IPS DF 6.9 (cell line): ENCODE measurements around the gene UBE2O.
"Not testable (repeated sequence)": the region's sequence is repeated elsewhere in the genome, so short reads cannot be mapped to it uniquely, and the experiment has no call there.

ENCODE experiments used
- DNase-seq: peaks from one replicate; pipeline ENCODE4 v3.0.0-alpha.2; 2013; ENCODE audit warnings: low read depth, low spot score
- H3K27ac ChIP-seq: one replicate; pipeline ENCODE4 v1.5.1; 2013; ENCODE audit warnings: low read length, control low read depth
- H3K27me3 ChIP-seq: 2 replicates; pipeline ENCODE4 v1.6.1; 2013; ENCODE audit warnings: mild to moderate bottlenecking, low read length; ENCODE audit not compliant: control insufficient read depth, insufficient read depth
- H3K36me3 ChIP-seq: 2 replicates; pipeline ENCODE4 v1.6.1; 2013; ENCODE audit warnings: low read length; ENCODE audit not compliant: control insufficient read depth, insufficient read depth
- H3K4me1 ChIP-seq: 2 replicates; pipeline ENCODE4 v1.6.1; 2013; ENCODE audit warnings: low read length; ENCODE audit not compliant: control insufficient read depth, insufficient read depth
- H3K4me3 ChIP-seq: 2 replicates; pipeline ENCODE4 v1.5.1; 2013; ENCODE audit warnings: mild to moderate bottlenecking, low read length
- H3K9me3 ChIP-seq: 2 replicates; pipeline ENCODE4 v1.6.1; 2013; ENCODE audit warnings: low read length, inconsistent platforms; ENCODE audit not compliant: control insufficient read depth, insufficient read depth
- WGBS: extraction: QIAGEN DNeasy Blood & Tissue Kit; methylation state at CpG from one replicate; pipeline ENCODE4 v1.1.7; 2013; ENCODE audit warnings: mixed read lengths, missing lambda C conversion rate; ENCODE audit not compliant: insufficient read length, insufficient coverage; 5-methylcytosine and 5-hydroxymethylcytosine counted together

UBE2O gene

GRCh38 chr17:76354747-76355310 lies 98.1 kb downstream of the UBE2O start:
- H3K4me1 ChIP-seq, result peaks cover 1% of the 10 kb centered on the region; the same call in 1 of the 2 replicates
- no peak overlapping the region for H3K4me3 ChIP-seq
- H3K27ac ChIP-seq, result no peak overlapping the region
- H3K9me3 ChIP-seq, result no peaks in the 10 kb centered on the region
- no CpG with 5 or more reads among the region's 13 CpGs for whole genome bisulfite sequencing
- H3K27me3 ChIP-seq, result no peaks in the 10 kb centered on the region
- DNase-seq, result no peak
- no peaks in the 10 kb centered on the region for H3K36me3 ChIP-seq

- H3K9me3 ChIP-seq, result no peaks in the 10 kb centered on the region
- WGBS, result no CpG with 5 or more reads among the region's 18 CpGs
- H3K4me1 ChIP-seq, result peaks cover 1% of the 10 kb centered on the region; the same call in 1 of the 2 replicates
- no peaks in the 10 kb centered on the region for H3K27me3 ChIP-seq
- H3K27ac ChIP-seq, result no peak overlapping the region
- H3K4me3 ChIP-seq, result peak overlapping the region; percentile 93; the same call in 1 of the 2 replicates
- no peaks in the 10 kb centered on the region for H3K36me3 ChIP-seq
- no peak for DNase-seq
Observed at GRCh38 chr17:76354317-76354729, 98.6 kb downstream of the UBE2O start.

GRCh38 chr17:76353599-76354316 lies 99.2 kb downstream of the UBE2O start, which contains the start of gene PRPSAP1:
PRPSAP1 (minus strand) TSS chr17:76353916; CDS start chr17:76353703, 213 bp downstream.
- H3K4me3 ChIP-seq, result peak within 1 kb of the TSS; percentile 93
- DNase-seq, result peak; percentile 82
- no peak within 1 kb of the TSS for H3K27ac ChIP-seq
- H3K4me1 ChIP-seq, result peaks cover 1% of the 10 kb centered on the region; the same call in 1 of the 2 replicates
- H3K9me3 ChIP-seq, result no peaks in the 10 kb centered on the region
- no CpG with 5 or more reads among the region's 75 CpGs for WGBS
- no peaks in the 10 kb centered on the region for H3K27me3 ChIP-seq
- no peaks in the 10 kb centered on the region for H3K36me3 ChIP-seq

GRCh38 chr17:76353004-76353598 lies 99.9 kb downstream of the UBE2O start:
- Histone ChIP-seq H3K27me3 (no peaks in the 10 kb centered on the region), H3K27ac (no peak overlapping the region), H3K4me3 (peak overlapping the region; percentile 93; the same call in 1 of the 2 replicates), H3K36me3 (no peaks in the 10 kb centered on the region), H3K4me1 (peaks cover 1% of the 10 kb centered on the region; the same call in 1 of the 2 replicates), H3K9me3 (no peaks in the 10 kb centered on the region)
- DNase-seq, result no peak
- no CpG with 5 or more reads among the region's 51 CpGs for WGBS

- Histone ChIP-seq H3K27me3 (no peaks in the 10 kb centered on the region), H3K9me3 (no peaks in the 10 kb centered on the region), H3K36me3 (peaks cover 4% of the 10 kb centered on the region), H3K4me3 (no peak overlapping the region), H3K4me1 (peaks cover 1% of the 10 kb centered on the region; the same call in 1 of the 2 replicates), H3K27ac (no peak overlapping the region)
- DNase-seq, result no peak
- WGBS, result no CpG with 5 or more reads among the region's 9 CpGs
Observed at GRCh38 chr17:76351526-76352071, 101.4 kb downstream of the UBE2O start.

GRCh38 chr17:76350463-76350862 lies 102.5 kb downstream of the UBE2O start:
- peaks cover 1% of the 10 kb centered on the region; the same call in 1 of the 2 replicates for H3K4me1 ChIP-seq
- H3K36me3 ChIP-seq, result peaks cover 4% of the 10 kb centered on the region
- DNase-seq, result no peak
- no peaks in the 10 kb centered on the region for H3K9me3 ChIP-seq
- WGBS, result no CpG with 5 or more reads among the region's 5 CpGs
- H3K27me3 ChIP-seq, result no peaks in the 10 kb centered on the region
- no peak overlapping the region for H3K4me3 ChIP-seq
- H3K27ac ChIP-seq, result no peak overlapping the region

- not testable (repeated sequence) for H3K9me3 ChIP-seq, DNase-seq, H3K4me3 ChIP-seq, H3K36me3 ChIP-seq, H3K27ac ChIP-seq, H3K27me3 ChIP-seq, H3K4me1 ChIP-seq
- no CpG with 5 or more reads among the region's 11 CpGs for WGBS
Observed at GRCh38 chr17:76346936-76347335, 106.0 kb downstream of the UBE2O start.

GRCh38 chr17:76345377-76345974 lies 107.5 kb downstream of the UBE2O start:
- no peak for DNase-seq
- H3K36me3 ChIP-seq, result peaks cover 4% of the 10 kb centered on the region
- no CpG with 5 or more reads among the region's 14 CpGs for WGBS
- H3K4me1 ChIP-seq, result no peaks in the 10 kb centered on the region
- no peak overlapping the region for H3K4me3 ChIP-seq
- H3K9me3 ChIP-seq, result no peaks in the 10 kb centered on the region
- H3K27me3 ChIP-seq, result no peaks in the 10 kb centered on the region
- no peak overlapping the region for H3K27ac ChIP-seq

GRCh38 chr17:76343106-76343505 lies 109.8 kb downstream of the UBE2O start:
- DNase-seq, result no peak
- no peaks in the 10 kb centered on the region for H3K27me3 ChIP-seq
- no peak overlapping the region for H3K27ac ChIP-seq
- no peak overlapping the region for H3K4me3 ChIP-seq
- no peaks in the 10 kb centered on the region for H3K4me1 ChIP-seq
- WGBS, result no CpG with 5 or more reads among the region's 7 CpGs
- H3K36me3 ChIP-seq, result peaks cover 4% of the 10 kb centered on the region
- no peaks in the 10 kb centered on the region for H3K9me3 ChIP-seq

GRCh38 chr17:76341301-76341700 lies 111.7 kb downstream of the UBE2O start:
- Histone ChIP-seq H3K4me3 (no peak overlapping the region), H3K4me1 (no peaks in the 10 kb centered on the region), H3K27me3 (no peaks in the 10 kb centered on the region), H3K9me3 (no peaks in the 10 kb centered on the region), H3K27ac (no peak overlapping the region), H3K36me3 (no peaks in the 10 kb centered on the region)
- no CpG with 5 or more reads among the region's 6 CpGs for WGBS
- no peak for DNase-seq
